GM19351 (cell line): ENCODE data around the gene PRR9.

Source experiments
- ATAC-seq: cut with Tn5 transposase; IDR thresholded peaks from one replicate; pipeline ENCODE4 v1.9.1; 2021; ENCODE audit warnings: mild to moderate bottlenecking, moderate library complexity; ENCODE audit not compliant: unreplicated experiment

The PRR9 gene

DNA sequence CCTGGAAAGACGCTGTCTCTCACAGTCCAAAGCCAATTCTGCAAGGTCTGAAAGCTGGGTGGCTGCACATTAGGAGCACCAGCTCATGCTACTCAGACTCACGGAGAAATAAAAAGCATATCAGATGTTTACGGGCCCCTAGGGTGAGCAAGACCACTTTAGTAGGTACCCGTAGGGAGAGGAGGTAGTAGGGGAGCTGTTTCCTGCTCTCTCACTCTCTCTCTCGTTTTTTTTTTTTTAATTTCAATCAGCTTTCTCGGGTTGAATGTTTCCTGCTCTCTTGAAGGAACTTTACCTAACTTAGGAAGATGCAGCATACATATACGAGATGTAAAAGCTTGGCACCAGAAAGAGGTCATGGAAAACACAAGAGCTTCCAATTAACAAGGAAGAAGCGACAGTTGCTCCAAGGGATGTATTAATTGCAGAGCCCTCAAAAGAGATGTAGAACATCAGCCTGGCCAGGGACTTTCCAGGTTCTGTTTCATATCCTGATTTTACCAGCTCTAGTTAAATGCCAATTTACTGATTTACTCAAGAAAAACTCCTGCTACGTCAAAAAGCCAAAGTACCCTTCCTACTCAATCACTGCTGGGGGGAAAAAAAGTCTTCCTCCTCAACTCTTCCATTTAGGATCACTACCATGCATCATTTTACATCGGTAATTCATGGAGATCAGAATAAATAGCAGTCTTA, 45.2 kb downstream of the PRR9 start:
- no peak for ATAC-seq

DNA sequence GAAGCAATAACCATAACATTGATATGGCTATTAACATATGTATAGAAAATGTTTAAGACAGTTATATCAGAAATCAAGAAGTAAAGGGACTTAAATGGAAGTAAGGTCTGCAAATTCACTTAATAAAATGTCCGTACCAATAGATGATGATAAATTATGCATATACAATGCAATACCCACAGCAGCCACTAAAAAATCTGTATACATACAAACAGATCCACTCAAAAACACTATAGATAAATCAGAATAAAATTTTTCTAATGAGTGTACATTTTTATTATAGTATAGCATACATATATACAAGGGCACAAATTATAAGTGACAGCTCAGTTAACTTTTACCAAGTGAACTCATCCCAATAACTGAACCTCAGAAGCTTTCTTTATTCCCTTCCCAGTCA, 48.1 kb downstream of the PRR9 start:
- no peak for ATAC-seq
